Dendritic cell treated with granulocyte-macrophage colony-stimulating factor and Interleukin-4, amounts not matched to agents 40 ng/mL and 50 ng/mL, for 4 days (primary cell): Measurements from ENCODE around the gene GPX3.

ENCODE experiments used
- H3K27ac Mint-ChIP-seq: one replicate; pipeline ENCODE4 v1.8.0; 2022; ENCODE audit warnings: mild to moderate bottlenecking, mixed read lengths
- H3K27me3 Mint-ChIP-seq: one replicate; pipeline ENCODE4 v1.8.0; 2022; ENCODE audit warnings: mild to moderate bottlenecking, mixed read lengths
- H3K36me3 Mint-ChIP-seq: one replicate; pipeline ENCODE4 v1.8.0; 2022; ENCODE audit warnings: low read depth, mixed read lengths
- H3K4me1 Mint-ChIP-seq: one replicate; pipeline ENCODE4 v1.8.0; 2022; ENCODE audit warnings: low read depth, mixed read lengths
- H3K4me3 Mint-ChIP-seq: one replicate; pipeline ENCODE4 v1.8.0; 2022; ENCODE audit warnings: mild to moderate bottlenecking, moderate library complexity, mixed read lengths
- H3K9me3 Mint-ChIP-seq: one replicate; pipeline ENCODE4 v1.8.0; 2022; ENCODE audit warnings: mixed read lengths
- intact Hi-C: fragments of 100-400 bp; cut with micrococcal nuclease; formaldehyde crosslinking; loops from one replicate; pipeline ENCODE4 v1.15.0; 2022

Gene GPX3

GRCh38 chr5:151051066-151051930, 30.9 kb downstream of the GPX3 start:
- Mint-ChIP-seq H3K27ac (peak overlapping the region; percentile 56), H3K36me3 (peaks cover 100% of the 10 kb centered on the region), H3K9me3 (no peaks in the 10 kb centered on the region), H3K27me3 (no peaks in the 10 kb centered on the region), H3K4me3 (no peak overlapping the region), H3K4me1 (peaks cover 50% of the 10 kb centered on the region)
- intact Hi-C loops, result loop anchor here (1.0 kb wide), 1 partner anchor 64 kb away; no protein-coding TSS in a partner anchor

GRCh38 chr5:151051931-151052608, 31.7 kb downstream of the GPX3 start:
- peaks cover 100% of the 10 kb centered on the region for H3K36me3 Mint-ChIP-seq
- H3K9me3 Mint-ChIP-seq, result no peaks in the 10 kb centered on the region
- H3K4me1 Mint-ChIP-seq, result peaks cover 58% of the 10 kb centered on the region
- intact Hi-C loops, result loop anchor here (1.0 to 2.0 kb wide), 2 partner anchors 63 to 113 kb away; no protein-coding TSS in a partner anchor
- no peak overlapping the region for H3K4me3 Mint-ChIP-seq
- H3K27me3 Mint-ChIP-seq, result no peaks in the 10 kb centered on the region
- H3K27ac Mint-ChIP-seq, result peak overlapping the region; percentile 56

GRCh38 chr5:151052836-151053235, 32.4 kb downstream of the GPX3 start:
- Mint-ChIP-seq H3K4me3 (no peak overlapping the region), H3K4me1 (peaks cover 62% of the 10 kb centered on the region), H3K36me3 (peaks cover 99% of the 10 kb centered on the region), H3K27me3 (no peaks in the 10 kb centered on the region), H3K27ac (peak overlapping the region; percentile 56), H3K9me3 (no peaks in the 10 kb centered on the region)
- intact Hi-C loops, result loop anchor here (2.0 kb wide), 1 partner anchor 112 kb away; no protein-coding TSS in a partner anchor

GRCh38 chr5:151053796-151054462, 33.5 kb downstream of the GPX3 start:
- H3K4me3 Mint-ChIP-seq, result no peak overlapping the region
- peaks cover 99% of the 10 kb centered on the region for H3K36me3 Mint-ChIP-seq
- no peaks in the 10 kb centered on the region for H3K27me3 Mint-ChIP-seq
- intact Hi-C loops, result loop anchor here (2.0 kb wide), 1 partner anchor 111 kb away; no protein-coding TSS in a partner anchor
- H3K27ac Mint-ChIP-seq, result no peak overlapping the region
- no peaks in the 10 kb centered on the region for H3K9me3 Mint-ChIP-seq
- peaks cover 71% of the 10 kb centered on the region for H3K4me1 Mint-ChIP-seq

- no peaks in the 10 kb centered on the region for H3K27me3 Mint-ChIP-seq
- H3K27ac Mint-ChIP-seq, result no peak overlapping the region
- H3K4me3 Mint-ChIP-seq, result no peak overlapping the region
- H3K9me3 Mint-ChIP-seq, result no peaks in the 10 kb centered on the region
- H3K36me3 Mint-ChIP-seq, result peaks cover 99% of the 10 kb centered on the region
- intact Hi-C loops, result loop anchor here (5.0 kb wide), 1 partner anchor 43 kb away; no protein-coding TSS in a partner anchor
- H3K4me1 Mint-ChIP-seq, result peaks cover 78% of the 10 kb centered on the region
These were observed 34.3 kb downstream of the GPX3 start for GRCh38 chr5:151054709-151055108.

GRCh38 chr5:151055336-151055735, 34.9 kb downstream of the GPX3 start:
- intact Hi-C loops, result loop anchor here (5.0 kb wide), 1 partner anchor 42 kb away; no protein-coding TSS in a partner anchor
- H3K36me3 Mint-ChIP-seq, result peaks cover 99% of the 10 kb centered on the region
- no peaks in the 10 kb centered on the region for H3K27me3 Mint-ChIP-seq
- peaks cover 85% of the 10 kb centered on the region for H3K4me1 Mint-ChIP-seq
- H3K4me3 Mint-ChIP-seq, result no peak overlapping the region
- H3K9me3 Mint-ChIP-seq, result no peaks in the 10 kb centered on the region
- H3K27ac Mint-ChIP-seq, result no peak overlapping the region

GRCh38 chr5:151056379-151057325, 36.3 kb downstream of the GPX3 start:
- H3K4me1 Mint-ChIP-seq, result peaks cover 93% of the 10 kb centered on the region
- peaks cover 99% of the 10 kb centered on the region for H3K36me3 Mint-ChIP-seq
- no peaks in the 10 kb centered on the region for H3K27me3 Mint-ChIP-seq
- H3K27ac Mint-ChIP-seq, result peak overlapping the region; percentile 62
- no peak overlapping the region for H3K4me3 Mint-ChIP-seq
- intact Hi-C loops, result loop anchor here (2.0 to 5.0 kb wide), 2 partner anchors 16 to 41 kb away; no protein-coding TSS in a partner anchor
- no peaks in the 10 kb centered on the region for H3K9me3 Mint-ChIP-seq

- Mint-ChIP-seq H3K9me3 (no peaks in the 10 kb centered on the region), H3K4me3 (no peak overlapping the region), H3K27ac (peak overlapping the region; percentile 76), H3K4me1 (peaks cover 90% of the 10 kb centered on the region), H3K36me3 (peaks cover 99% of the 10 kb centered on the region), H3K27me3 (no peaks in the 10 kb centered on the region)
- intact Hi-C loops, result loop anchor here (5.0 kb wide), 1 partner anchor 39 kb away; no protein-coding TSS in a partner anchor
These were observed 37.9 kb downstream of the GPX3 start for GRCh38 chr5:151058301-151058700.

- no peaks in the 10 kb centered on the region for H3K27me3 Mint-ChIP-seq
- peak overlapping the region; percentile 76 for H3K27ac Mint-ChIP-seq
- intact Hi-C loops, result loop anchor here (5.0 kb wide), 1 partner anchor 38 kb away; no protein-coding TSS in a partner anchor
- H3K4me3 Mint-ChIP-seq, result peak overlapping the region; percentile 35
- peaks cover 98% of the 10 kb centered on the region for H3K36me3 Mint-ChIP-seq
- H3K4me1 Mint-ChIP-seq, result peaks cover 90% of the 10 kb centered on the region
- no peaks in the 10 kb centered on the region for H3K9me3 Mint-ChIP-seq
These were observed 38.6 kb downstream of the GPX3 start for GRCh38 chr5:151058891-151059489.

GRCh38 chr5:151060742-151061141, 40.4 kb downstream of the GPX3 start:
- Mint-ChIP-seq H3K36me3 (peaks cover 93% of the 10 kb centered on the region), H3K27me3 (no peaks in the 10 kb centered on the region), H3K9me3 (no peaks in the 10 kb centered on the region), H3K27ac (peak overlapping the region; percentile 41), H3K4me3 (no peak overlapping the region), H3K4me1 (peaks cover 89% of the 10 kb centered on the region)
- intact Hi-C loops, result no loop called here

GRCh38 chr5:151062405-151063141, 42.2 kb downstream of the GPX3 start:
- H3K27ac Mint-ChIP-seq, result peak overlapping the region; percentile 82
- H3K9me3 Mint-ChIP-seq, result no peaks in the 10 kb centered on the region
- H3K4me1 Mint-ChIP-seq, result peaks cover 90% of the 10 kb centered on the region
- intact Hi-C loops, result no loop called here
- H3K27me3 Mint-ChIP-seq, result no peaks in the 10 kb centered on the region
- H3K4me3 Mint-ChIP-seq, result no peak overlapping the region
- H3K36me3 Mint-ChIP-seq, result peaks cover 93% of the 10 kb centered on the region
